HepG2 (cell line): ENCODE results near the gene OPA3. TPM values are rescaled to one million over a fixed set of nuclear protein-coding genes. Genes with fewer than 3 reads are reported as not detected.

ENCODE experiments used
- ARID5B ChIP-seq: IDR thresholded peaks from 2 replicates; pipeline ENCODE4 v1.4.0; 2020; ENCODE audit warnings: mild to moderate bottlenecking, missing genetic modification reagents
- ATF6 ChIP-seq: sonication (generic); formaldehyde crosslinking; conservative IDR thresholded peaks from 2 replicates; pipeline ENCODE4 v1.4.0; 2020; ENCODE audit warnings: missing genetic modification reagents
- ETV6 ChIP-seq: sonication (generic); formaldehyde crosslinking; conservative IDR thresholded peaks from 2 replicates; pipeline ENCODE4 v1.4.0; 2020; ENCODE audit warnings: missing genetic modification reagents
- KAT8 ChIP-seq: IDR thresholded peaks from 2 replicates; pipeline ENCODE4 v1.6.1; 2016; ENCODE audit warnings: missing genetic modification reagents, missing compliant biosample characterization
- KLF12 ChIP-seq: sonication (generic); formaldehyde crosslinking; IDR thresholded peaks from 2 replicates; pipeline ENCODE4 v1.4.0; 2020; ENCODE audit warnings: missing genetic modification reagents, borderline replicate concordance
- MXD4 ChIP-seq: IDR thresholded peaks from 2 replicates; pipeline ENCODE4 v1.6.1; 2016; ENCODE audit warnings: mild to moderate bottlenecking, missing biosample characterization, missing genetic modification reagents
- NONO ChIP-seq, 2 experiments: fragments of 450-650 bp in 1 of 2; sonication (generic) in 1 of 2; formaldehyde crosslinking in 1 of 2; IDR thresholded peaks in 1 of 2; conservative IDR thresholded peaks in 1 of 2; 2 replicates each; pipeline versions ENCODE4 v1.6.1 to v1.8.0; 2017 to 2022; ENCODE audit warnings: mild to moderate bottlenecking in 1 of 2, missing genetic modification reagents in 1 of 2, moderate library complexity in 1 of 2
- SKI ChIP-seq: fragments of 450-650 bp; IDR thresholded peaks from one replicate; pipeline ENCODE4 v1.6.1; 2018; ENCODE audit warnings: mild to moderate bottlenecking; ENCODE audit not compliant: partially characterized antibody
- SMAD3 ChIP-seq: sonication (generic); formaldehyde crosslinking; IDR thresholded peaks from 2 replicates; pipeline ENCODE4 v1.4.0; 2020; ENCODE audit warnings: missing genetic modification reagents
- SMARCC2 ChIP-seq: fragments of 450-650 bp; IDR thresholded peaks from 2 replicates; pipeline ENCODE4 v1.6.1; 2017; ENCODE audit warnings: antibody characterized with exemption, mild to moderate bottlenecking
- SOX6 ChIP-seq, 2 experiments: fragments of 450-650 bp in 1 of 2; sonication (generic) in 1 of 2; formaldehyde crosslinking in 1 of 2; IDR thresholded peaks; 2 replicates each; pipeline versions ENCODE4 v1.4.0 to v1.6.1; 2017 to 2020; ENCODE audit warnings: antibody characterized with exemption in 1 of 2, mild to moderate bottlenecking in 1 of 2, missing genetic modification reagents in 1 of 2
- TARDBP ChIP-seq: sonication (generic); formaldehyde crosslinking; IDR thresholded peaks from 2 replicates; pipeline ENCODE4 v1.8.0; 2022; ENCODE audit warnings: mild to moderate bottlenecking, missing genetic modification reagents
- ZNF10 ChIP-seq: sonication (generic); formaldehyde crosslinking; IDR thresholded peaks from 2 replicates; pipeline ENCODE4 v1.4.0; 2020; ENCODE audit warnings: mild to moderate bottlenecking, low read depth, missing genetic modification reagents, borderline replicate concordance
- ZNF180 ChIP-seq: sonication (generic); formaldehyde crosslinking; IDR thresholded peaks from 2 replicates; pipeline ENCODE4 v1.4.0; 2020; ENCODE audit warnings: low read depth, missing genetic modification reagents, borderline replicate concordance
- ZNF24 ChIP-seq: fragments of 450-650 bp; IDR thresholded peaks from 2 replicates; pipeline ENCODE4 v1.6.1; 2017; ENCODE audit warnings: antibody characterized with exemption, mild to moderate bottlenecking
- ZNF275 ChIP-seq: sonication (generic); formaldehyde crosslinking; IDR thresholded peaks from 2 replicates; pipeline ENCODE4 v1.8.0; 2022; ENCODE audit warnings: missing genetic modification reagents, mild to moderate bottlenecking, inconsistent platforms, borderline replicate concordance
- ZNF605 ChIP-seq: sonication (generic); formaldehyde crosslinking; IDR thresholded peaks from 2 replicates; pipeline ENCODE4 v1.8.0; 2022; ENCODE audit warnings: mild to moderate bottlenecking, missing genetic modification reagents
- ZNF737 ChIP-seq: sonication (generic); formaldehyde crosslinking; IDR thresholded peaks from 2 replicates; pipeline ENCODE4 v1.5.0; 2020; ENCODE audit warnings: missing genetic modification reagents, mild to moderate bottlenecking, borderline replicate concordance
- ZNF879 ChIP-seq: sonication (generic); formaldehyde crosslinking; IDR thresholded peaks from 2 replicates; pipeline ENCODE4 v1.8.1; 2023; ENCODE audit warnings: missing genetic modification reagents
- polyA plus RNA-seq, 8 experiments: library from polyadenylated mRNA; depleted of rRNA in 3 of 8; stranded (reverse) in 7 of 8; unstranded in 1 of 8; fragments of >200 nt; fragmentation: Illumina TruSeq in 4 of 8; extraction: Trizol in 4 of 8; gene quantifications; 2 replicates each; pipeline versions ENCODE4 v1.2.1 to v1.2.3, GENCODE V29; 2011 to 2016; ENCODE audit warnings: low read depth in 4 of 8, missing spikeins in 1 of 8, mixed read lengths in 1 of 8; ENCODE audit not compliant: insufficient read depth in 1 of 8
- total RNA-seq, 5 experiments: library from RNA; depleted of rRNA; stranded (reverse); fragments of >200 nt; fragmentation: Illumina TruSeq; extraction: Trizol; gene quantifications; 2 replicates each; pipeline ENCODE4 v1.2.3, GENCODE V29; 2016; ENCODE audit warnings: low read depth in 1 of 5
- TF ChIP-seq, protein P1 (sequence below): sonication (generic); formaldehyde crosslinking; IDR thresholded peaks from 2 replicates; pipeline ENCODE4 v1.5.0; 2020; ENCODE audit warnings: mild to moderate bottlenecking, missing genetic modification reagents

The OPA3 gene
- total and polyA plus RNA-seq, 2 of the 13 experiments (the other 11 are each of a cell fraction or from before 2014, with no cell fraction given) = 8.3 to 17.7 TPM

GRCh38 chr19:45577111-45577905 is 7.3 kb downstream of the OPA3 start (continued):
- TF ChIP-seq, protein P1, sequence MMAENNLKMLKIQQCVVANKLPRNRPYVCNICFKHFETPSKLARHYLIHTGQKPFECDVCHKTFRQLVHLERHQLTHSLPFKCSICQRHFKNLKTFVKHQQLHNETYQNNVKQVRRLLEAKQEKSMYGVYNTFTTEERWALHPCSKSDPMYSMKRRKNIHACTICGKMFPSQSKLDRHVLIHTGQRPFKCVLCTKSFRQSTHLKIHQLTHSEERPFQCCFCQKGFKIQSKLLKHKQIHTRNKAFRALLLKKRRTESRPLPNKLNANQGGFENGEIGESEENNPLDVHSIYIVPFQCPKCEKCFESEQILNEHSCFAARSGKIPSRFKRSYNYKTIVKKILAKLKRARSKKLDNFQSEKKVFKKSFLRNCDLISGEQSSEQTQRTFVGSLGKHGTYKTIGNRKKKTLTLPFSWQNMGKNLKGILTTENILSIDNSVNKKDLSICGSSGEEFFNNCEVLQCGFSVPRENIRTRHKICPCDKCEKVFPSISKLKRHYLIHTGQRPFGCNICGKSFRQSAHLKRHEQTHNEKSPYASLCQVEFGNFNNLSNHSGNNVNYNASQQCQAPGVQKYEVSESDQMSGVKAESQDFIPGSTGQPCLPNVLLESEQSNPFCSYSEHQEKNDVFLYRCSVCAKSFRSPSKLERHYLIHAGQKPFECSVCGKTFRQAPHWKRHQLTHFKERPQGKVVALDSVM (CRISPR knock-in tag) = no peak
- peak; percentile 66; the same call in 1 of the 2 replicates for TF ChIP-seq ZNF605 (CRISPR knock-in tag)
- TF ChIP-seq ZNF737 (CRISPR knock-in tag) = no peak
- TF ChIP-seq ETV6 (CRISPR knock-in tag) = no peak
- no peak for TF ChIP-seq ZNF10 (CRISPR knock-in tag)
- peak; percentile 70 for TF ChIP-seq SKI
- no peak for TF ChIP-seq SOX6 (IDR thresholded peaks at IDR 0.05)
- TF ChIP-seq SOX6 (CRISPR knock-in tag; IDR thresholded peaks at IDR 0.05) = peak; percentile 65; the same call in 1 of the 2 replicates
- TF ChIP-seq TARDBP = peak; percentile 16; the same call in 1 of the 2 replicates
- no peak for TF ChIP-seq NONO (IDR thresholded peaks at IDR 0.05)
- no peak for TF ChIP-seq NONO (CRISPR knock-in tag; conservative IDR thresholded peaks at IDR 0.05)
- TF ChIP-seq ZNF879 (CRISPR knock-in tag) = no peak
- no peak for TF ChIP-seq SMAD3 (CRISPR knock-in tag)
- TF ChIP-seq ATF6 (CRISPR knock-in tag) = no peak
- no peak for TF ChIP-seq ZNF275 (CRISPR knock-in tag)
- TF ChIP-seq ZNF180 (CRISPR knock-in tag) = no peak
- no peak for TF ChIP-seq KLF12 (CRISPR knock-in tag)
- TF ChIP-seq ZNF24 = no peak
- TF ChIP-seq ARID5B = peak; percentile 66
- peak; percentile 51; the same call in 1 of the 2 replicates for TF ChIP-seq MXD4 (CRISPR knock-in tag)
- no peak for TF ChIP-seq SMARCC2
- TF ChIP-seq KAT8 (CRISPR knock-in tag) = 0 out of 2 replicates have a peak, but pooled peaks have one; percentile 21
